Fibroblast of skin of scalp (primary cell): ENCODE data around the gene MGST3.
"Not testable (repeated sequence)": the region's sequence is repeated elsewhere in the genome, so short reads cannot be mapped to it uniquely, and the experiment has no call there.

Experiments
- DNase-seq: peaks from one replicate; pipeline ENCODE4 v3.0.0-alpha.2; 2013

Gene MGST3

DNA sequence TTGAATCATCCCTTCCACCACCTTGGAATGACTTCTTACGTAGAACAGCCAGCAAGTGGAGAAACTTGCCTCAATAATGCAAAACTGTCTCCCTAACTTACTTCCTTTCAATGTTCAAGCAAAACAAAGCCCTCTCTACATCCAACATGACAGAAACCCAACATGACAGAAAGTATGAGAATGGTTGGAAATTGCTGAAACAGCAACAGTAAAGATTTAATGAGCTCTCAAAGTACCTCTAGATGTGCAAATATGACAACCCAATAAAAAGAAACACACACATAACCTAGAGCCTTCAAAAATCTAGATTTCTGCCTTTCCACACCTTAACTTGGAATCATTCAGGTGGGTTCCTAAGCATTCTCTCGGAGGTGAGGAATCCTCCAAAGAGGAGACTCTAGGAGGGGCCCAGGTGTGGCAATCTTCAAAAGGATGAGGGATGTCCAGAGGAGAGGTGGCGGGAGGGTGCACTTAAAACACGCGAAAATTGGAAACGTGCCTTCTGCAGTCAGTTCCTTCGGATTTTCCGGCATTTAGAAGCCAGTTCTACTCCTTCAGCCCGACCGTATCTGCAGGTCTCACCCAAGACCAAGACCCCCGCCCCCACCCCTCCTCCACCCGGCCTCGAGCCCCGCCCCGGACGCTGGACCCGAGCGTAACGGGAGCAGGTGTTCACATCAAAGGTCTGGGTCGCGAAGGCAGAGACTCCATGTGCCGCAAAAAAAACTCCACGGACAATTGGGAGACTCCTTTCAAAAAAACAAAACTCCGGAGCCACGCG lies 996 bp upstream of the MGST3 start:
- DNase-seq = no peak

DNA sequence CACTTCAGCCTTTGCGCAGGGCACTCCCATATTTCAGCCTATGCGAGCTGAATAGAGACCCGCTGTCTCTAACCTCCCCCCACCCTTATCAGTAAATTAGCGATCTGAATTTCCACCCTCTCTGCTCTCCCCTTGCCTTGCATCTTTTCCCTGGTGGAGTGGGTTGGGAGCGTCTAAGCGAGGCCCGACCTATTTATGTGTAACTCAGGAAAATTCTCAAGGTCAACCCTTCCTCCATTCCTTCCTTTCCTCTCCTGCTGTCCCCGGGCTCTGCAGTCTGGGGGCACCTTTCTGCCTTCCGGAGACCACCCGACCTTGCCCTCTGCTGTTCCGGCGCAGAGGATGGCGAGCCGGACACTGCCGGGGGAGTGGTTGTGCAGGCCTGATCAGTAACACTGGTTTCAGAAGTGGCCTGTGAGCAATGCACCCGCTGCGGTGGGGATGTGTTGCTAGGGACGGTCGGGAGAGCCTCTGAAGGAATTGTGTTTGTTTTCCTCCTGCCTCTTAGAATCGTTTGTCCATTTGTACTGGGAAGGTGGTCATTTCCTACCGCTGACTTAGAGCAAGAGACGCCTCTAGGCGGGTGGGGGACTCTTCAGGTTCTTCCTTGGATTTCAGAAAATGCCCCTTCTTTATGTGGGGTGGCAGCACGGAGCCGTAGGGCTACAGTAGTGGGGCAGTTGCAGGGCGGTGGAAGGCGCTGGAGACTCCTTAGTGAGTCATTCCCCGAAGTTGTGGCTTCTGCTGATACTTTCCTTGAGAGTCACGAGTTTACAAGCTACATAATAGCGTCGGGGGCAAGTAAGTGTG lies 513 bp downstream of the MGST3 start:
- DNase-seq = peak; percentile 84

DNA sequence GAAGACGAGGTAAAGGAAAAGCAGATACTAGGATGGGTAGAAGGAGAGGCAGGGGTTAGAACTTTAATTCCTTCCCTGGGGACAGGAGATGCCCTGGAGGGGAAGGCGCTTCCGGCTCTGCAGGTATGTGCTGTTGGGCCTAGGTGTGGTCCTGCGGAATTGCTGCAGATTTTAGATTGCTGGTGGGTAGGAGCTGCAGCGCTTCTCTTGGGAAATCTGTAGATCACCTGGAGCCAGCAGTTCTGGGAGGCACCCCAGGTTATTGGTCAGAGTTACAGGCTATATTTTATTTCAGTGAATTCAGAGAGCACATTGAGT lies 1.1 kb downstream of the MGST3 start:
- no peak for DNase-seq

GRCh38 chr1:165632491-165632890 lies 1.5 kb downstream of the MGST3 start:
- no peak for DNase-seq

- peak; percentile 53 for DNase-seq
Observed at GRCh38 chr1:165633614-165634013, 2.6 kb downstream of the MGST3 start.

- no peak for DNase-seq
Observed at GRCh38 chr1:165634154-165634921, 3.3 kb downstream of the MGST3 start.

DNA sequence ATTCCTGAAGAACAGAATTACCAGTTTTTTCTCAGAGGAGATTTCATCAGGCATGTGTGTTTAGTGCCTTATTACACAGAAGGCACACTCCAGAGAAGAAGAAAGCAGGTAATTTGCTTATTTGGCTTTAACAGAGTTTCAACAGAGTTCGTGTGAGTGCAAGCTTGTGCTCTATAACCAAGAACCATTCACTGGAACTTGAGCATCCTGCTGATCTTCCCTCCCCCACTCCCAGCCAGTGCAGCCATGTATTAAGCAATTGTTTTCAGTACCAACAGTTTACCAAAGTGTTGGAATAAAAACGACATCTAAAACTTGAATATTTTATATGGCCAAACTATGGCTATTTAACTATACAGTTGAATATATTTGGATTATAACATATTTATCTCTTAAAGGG lies 4.3 kb downstream of the MGST3 start:
- DNase-seq = no peak

- no peak for DNase-seq
Observed at GRCh38 chr1:165635823-165636222, 4.8 kb downstream of the MGST3 start.

- DNase-seq = no peak
Observed at GRCh38 chr1:165637427-165637826, 6.4 kb downstream of the MGST3 start.

- not testable (repeated sequence) for DNase-seq
Observed at GRCh38 chr1:165638211-165638610, 7.2 kb downstream of the MGST3 start.

DNA sequence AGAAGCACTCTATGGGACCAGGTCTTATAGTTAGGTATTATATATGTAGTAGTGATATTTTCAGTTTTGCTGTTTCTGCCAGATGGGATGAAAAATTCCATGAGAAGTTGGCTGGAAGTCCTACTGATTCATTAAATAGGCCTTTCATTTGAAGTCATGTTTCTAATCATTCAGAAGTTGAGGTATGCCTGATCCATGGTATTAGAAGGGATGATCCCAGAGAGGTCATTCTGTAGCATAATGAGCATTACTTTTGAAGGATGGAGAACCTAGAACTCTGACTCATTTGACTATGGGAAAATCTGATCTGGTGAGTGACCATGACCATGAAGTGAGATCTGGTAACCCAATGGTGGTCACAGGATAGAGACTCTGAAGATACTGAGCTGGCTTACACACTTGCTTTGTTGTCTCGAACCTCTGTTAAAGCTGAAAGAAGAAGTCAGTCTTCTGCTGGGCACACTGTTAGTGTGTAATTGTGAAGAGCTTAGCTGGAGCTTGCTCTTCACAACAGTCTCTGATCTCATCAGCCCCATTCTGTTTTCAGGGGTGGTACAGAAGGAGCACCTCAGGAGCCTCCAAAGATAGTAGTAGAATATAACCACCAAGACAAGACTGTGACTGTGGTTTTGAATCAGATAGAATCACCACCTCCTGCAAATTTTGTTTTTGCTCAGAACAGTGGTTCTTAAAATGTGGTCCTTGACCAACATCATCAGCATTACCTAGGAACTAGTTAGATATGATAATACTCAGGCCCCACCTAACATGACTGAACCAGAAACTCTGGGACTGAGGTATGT lies 9.0 kb downstream of the MGST3 start:
- no peak for DNase-seq

GRCh38 chr1:165641231-165641987 lies 10.4 kb downstream of the MGST3 start:
- DNase-seq = no peak

GRCh38 chr1:165644064-165644735 lies 13.2 kb downstream of the MGST3 start:
- DNase-seq = no peak

DNA sequence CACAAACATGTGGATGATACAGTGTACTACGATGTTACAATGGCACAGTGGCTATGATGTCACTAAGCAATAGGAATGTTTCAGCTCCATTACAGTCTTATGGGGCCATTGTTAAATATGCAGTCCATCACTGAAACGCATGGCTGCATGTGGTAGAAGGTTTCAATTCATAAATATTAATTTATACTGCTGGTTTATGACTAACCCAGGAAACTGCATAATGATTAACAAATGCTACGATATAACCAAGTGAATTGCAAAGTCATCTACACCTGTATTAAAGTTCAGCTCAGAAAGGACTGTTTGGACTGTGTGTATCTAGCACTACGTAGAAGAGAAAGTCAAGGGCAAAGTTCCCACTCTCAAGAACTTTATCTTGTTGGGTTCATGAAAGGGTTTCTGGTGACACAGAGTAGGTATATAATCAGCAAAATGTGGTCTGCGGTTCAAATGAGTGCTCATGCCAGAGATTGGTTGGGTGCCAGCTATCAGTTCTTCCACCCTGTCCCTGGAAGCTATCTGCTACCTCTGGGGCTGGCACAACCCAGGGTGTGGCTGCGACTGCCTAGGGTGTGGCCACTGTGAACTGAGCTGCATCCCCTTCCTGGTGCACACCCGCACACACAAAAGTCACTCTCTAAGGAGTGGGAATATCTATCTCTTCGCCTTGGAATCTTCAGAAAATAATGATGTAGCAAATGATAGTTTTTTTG lies 14.8 kb downstream of the MGST3 start:
- DNase-seq = no peak

DNA sequence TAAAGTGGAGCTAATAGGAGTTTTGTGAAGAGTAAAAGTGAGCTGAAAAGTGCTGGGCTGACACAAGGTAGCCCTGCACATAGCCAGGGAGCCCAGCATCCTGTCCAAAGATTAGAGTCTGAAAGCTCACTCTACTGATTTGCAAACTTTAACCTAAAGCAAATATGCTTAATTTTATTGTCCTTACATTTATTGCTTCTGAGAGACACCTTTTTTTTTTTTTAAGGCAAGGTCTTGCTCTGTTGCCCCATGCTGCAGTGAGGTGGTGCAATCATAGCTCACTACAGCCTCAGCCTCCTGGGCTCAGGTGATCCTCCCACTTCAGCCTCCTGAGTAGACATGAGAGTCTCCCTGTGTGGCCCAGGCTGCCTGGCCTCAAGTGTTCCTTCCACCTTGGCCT lies 16.5 kb downstream of the MGST3 start:
- no peak for DNase-seq

- no peak for DNase-seq
Observed at GRCh38 chr1:165647970-165648369, 16.9 kb downstream of the MGST3 start.

DNA sequence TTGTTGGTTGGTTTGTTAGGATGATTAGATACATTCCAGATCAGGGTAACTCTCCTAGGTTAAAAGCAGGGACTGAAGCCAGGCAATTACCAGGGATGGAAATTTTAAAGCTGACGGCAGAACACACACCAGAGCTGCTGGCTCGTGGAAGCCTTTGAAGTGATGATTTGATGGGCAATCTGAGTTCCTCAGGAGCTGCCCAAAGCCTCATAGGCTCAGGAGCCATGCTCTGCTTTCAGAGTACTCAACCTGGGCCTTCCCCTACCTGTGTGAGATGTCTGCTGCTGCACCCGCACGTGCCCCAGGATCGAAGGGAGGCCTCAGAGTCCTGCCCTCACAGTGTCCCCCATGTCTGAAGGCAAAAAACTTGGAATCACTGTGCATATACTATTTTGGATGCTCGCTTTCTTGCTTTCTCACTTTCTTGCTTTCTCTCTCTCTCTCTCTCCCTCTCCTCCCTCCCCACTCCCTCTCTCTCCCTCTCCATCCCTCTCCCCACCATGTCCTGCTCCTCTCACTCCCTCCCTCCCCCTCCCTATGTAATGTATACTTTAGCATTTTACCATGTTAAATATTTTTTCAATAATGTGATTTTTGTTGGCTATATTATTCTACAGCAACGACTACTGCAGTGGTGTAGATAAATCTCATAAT lies 18.0 kb downstream of the MGST3 start:
- no peak for DNase-seq

- no peak for DNase-seq
Observed at GRCh38 chr1:165650981-165651625, 20.1 kb downstream of the MGST3 start.
